Measurements from ENCODE around the gene PTPRO. TPM values are rescaled to one million over a fixed set of nuclear protein-coding genes. Genes with fewer than 3 reads are reported as not detected.

Gene PTPRO
- total RNA-seq, 1 experiment from 2014 or later = 0.52 TPM

DNA sequence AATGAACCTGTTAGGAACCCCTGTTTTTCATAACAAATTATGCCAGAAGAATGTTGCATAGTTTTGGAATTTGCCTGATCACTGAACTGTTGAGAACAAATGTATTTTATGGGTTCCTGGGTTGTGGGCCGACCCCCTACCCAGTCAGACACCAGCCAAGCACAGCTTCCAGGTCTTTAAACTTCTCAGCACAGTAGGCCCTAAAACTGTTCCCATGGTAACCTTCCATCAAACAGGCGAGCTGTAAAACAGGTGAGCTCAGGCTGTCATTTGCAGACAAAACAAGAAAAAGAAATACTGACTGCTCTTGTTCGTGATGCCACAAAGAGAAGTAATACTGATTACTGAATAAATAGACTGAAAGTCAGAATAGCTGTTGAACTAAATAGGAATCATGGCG, 147.0 kb downstream of the PTPRO start:
- Histone ChIP-seq H2BK20ac (ENCODE audit: low read depth, low read length, poor library complexity, severe bottlenecking) (no peak overlapping the region), H3K79me1 (ENCODE audit: insufficient read depth, low read depth, low read length, poor library complexity, severe bottlenecking) (no peaks in the 10 kb centered on the region), H3K23me2 (ENCODE audit: insufficient read length, low read depth, low read length, poor library complexity, severe bottlenecking) (no peaks in the 10 kb centered on the region), H2BK120ac (ENCODE audit: low read depth, low read length, poor library complexity, severe bottlenecking) (no peak overlapping the region), H3K56ac (ENCODE audit: insufficient read length, low read depth, low read length) (no peak overlapping the region), H3K14ac (ENCODE audit: insufficient read depth, low read length) (no peak overlapping the region), H2AK5ac (ENCODE audit: insufficient read length, low read length) (no peak overlapping the region), H3K9ac (ENCODE audit: extremely low read depth, insufficient read length, low read length) (no peak overlapping the region), H3K23ac (ENCODE audit: insufficient read length, low read depth, low read length) (no peak overlapping the region), H3K18ac (ENCODE audit: insufficient read length, low read depth, low read length) (no peak overlapping the region), H2BK5ac (ENCODE audit: insufficient read length, low read length) (no peak overlapping the region), H2BK15ac (ENCODE audit: low read depth, low read length) (no peak overlapping the region), H3K4ac (ENCODE audit: low read depth, low read length) (no peak overlapping the region), H3K4me1 (ENCODE audit: insufficient read depth, low read length) (no peaks in the 10 kb centered on the region), H3K79me2 (ENCODE audit: insufficient read depth, low read length) (no peaks in the 10 kb centered on the region), H3K9me3 (ENCODE audit: control insufficient read depth, low read depth, low read length) (no peaks in the 10 kb centered on the region), H4K5ac (ENCODE audit: insufficient read length, low read depth, low read length) (no peak overlapping the region), H3K4me2 (ENCODE audit: insufficient read depth, insufficient read length, low read length) (no peak overlapping the region), H3T11ph (ENCODE audit: low read length) (no peak overlapping the region), H4K20me1 (ENCODE audit: control insufficient read depth, insufficient read depth, insufficient read length) (no peaks in the 10 kb centered on the region), H4K91ac (ENCODE audit: insufficient read length, low read depth, low read length) (no peak overlapping the region), H3K27me3 (ENCODE audit: insufficient read depth, low read length) (no peaks in the 10 kb centered on the region), H4K8ac (replicated peaks; ENCODE audit: insufficient read length, low read depth, low read length) (no peak overlapping the region), H2AFZ (ENCODE audit: low read length) (no peak overlapping the region), H2BK12ac (ENCODE audit: insufficient read length, low read depth, low read length) (no peak overlapping the region), H3K27ac (ENCODE audit: insufficient read length, low read depth, low read length) (no peak overlapping the region)
- Mint-ChIP-seq H3K9me3 (no peaks in the 10 kb centered on the region), H3K27me3 (ENCODE audit: low read depth) (no peaks in the 10 kb centered on the region), H3K4me3 (no peak overlapping the region), H3K4me1 (no peaks in the 10 kb centered on the region), H3K36me3 (ENCODE audit: insufficient read depth in 1 of 3, low read depth in 3 of 3) (no peaks in the 10 kb centered on the region; a peak in 1 of 7 replicates), H3K27ac (no peak overlapping the region)
- TF ChIP-seq, protein P1, sequence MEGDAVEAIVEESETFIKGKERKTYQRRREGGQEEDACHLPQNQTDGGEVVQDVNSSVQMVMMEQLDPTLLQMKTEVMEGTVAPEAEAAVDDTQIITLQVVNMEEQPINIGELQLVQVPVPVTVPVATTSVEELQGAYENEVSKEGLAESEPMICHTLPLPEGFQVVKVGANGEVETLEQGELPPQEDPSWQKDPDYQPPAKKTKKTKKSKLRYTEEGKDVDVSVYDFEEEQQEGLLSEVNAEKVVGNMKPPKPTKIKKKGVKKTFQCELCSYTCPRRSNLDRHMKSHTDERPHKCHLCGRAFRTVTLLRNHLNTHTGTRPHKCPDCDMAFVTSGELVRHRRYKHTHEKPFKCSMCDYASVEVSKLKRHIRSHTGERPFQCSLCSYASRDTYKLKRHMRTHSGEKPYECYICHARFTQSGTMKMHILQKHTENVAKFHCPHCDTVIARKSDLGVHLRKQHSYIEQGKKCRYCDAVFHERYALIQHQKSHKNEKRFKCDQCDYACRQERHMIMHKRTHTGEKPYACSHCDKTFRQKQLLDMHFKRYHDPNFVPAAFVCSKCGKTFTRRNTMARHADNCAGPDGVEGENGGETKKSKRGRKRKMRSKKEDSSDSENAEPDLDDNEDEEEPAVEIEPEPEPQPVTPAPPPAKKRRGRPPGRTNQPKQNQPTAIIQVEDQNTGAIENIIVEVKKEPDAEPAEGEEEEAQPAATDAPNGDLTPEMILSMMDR (conservative IDR thresholded peaks at IDR 0.05) = no peak
- WGBS (ENCODE audit: extremely low coverage, insufficient read length, low lambda C conversion rate) = no CpG with 5 or more reads among the region's 4 CpGs
- DNase-seq = no peak

Measured in H9 (cell line).